Prostate gland (tissue), 2 donors: ENCODE data around the gene SMCR8. TPM values are rescaled to one million over a fixed set of nuclear protein-coding genes. Genes with fewer than 3 reads are reported as not detected.

ENCODE experiments used
- DNase-seq: peaks from one replicate; pipeline ENCODE4 v3.0.0-alpha.2; 2019; ENCODE audit warnings: low spot score
- H3K27ac ChIP-seq, 2 donors: fragments of 200-600 bp; sonication (generic); 2 replicates each; pipeline ENCODE4 v1.5.1; 2017 to 2019
- H3K27me3 ChIP-seq: fragments of 200-600 bp; sonication (generic); replicated peaks from 2 replicates; pipeline ENCODE4 v1.5.1; 2019; ENCODE audit not compliant: insufficient read depth
- H3K36me3 ChIP-seq, 2 donors: fragments of 200-600 bp; sonication (generic); 1 replicate in 1 of 2; 2 replicates in 1 of 2; pipeline versions ENCODE4 v1.5.1 to v1.8.1; 2017 to 2019
- H3K4me1 ChIP-seq: fragments of 200-600 bp; sonication (generic); replicated peaks from 2 replicates; pipeline ENCODE4 v1.5.1; 2019
- H3K4me3 ChIP-seq, 2 donors: fragments of 200-600 bp; sonication (generic); 2 replicates each; pipeline ENCODE4 v1.5.1; 2017 to 2019
- H3K9me3 ChIP-seq: fragments of 200-600 bp; sonication (generic); 2 replicates; pipeline ENCODE4 v1.5.1; 2017
- CTCF ChIP-seq, 4 experiments: fragments of 200-600 bp in 2 of 4; fragments of 450-650 bp in 2 of 4; sonication (generic) in 2 of 4; IDR thresholded peaks; 1 replicate in 3 of 4; 2 replicates in 1 of 4; pipeline ENCODE4 v1.5.1; 2016 to 2019; ENCODE audit warnings: antibody characterized with exemption in 4 of 4, mild to moderate bottlenecking in 2 of 4, moderate library complexity in 2 of 4
- POLR2A ChIP-seq: fragments of 450-650 bp; IDR thresholded peaks from one replicate; pipeline ENCODE4 v1.6.1; 2016; ENCODE audit warnings: antibody characterized with exemption, mild to moderate bottlenecking
- POLR2AphosphoS5 ChIP-seq: sonication (generic); formaldehyde crosslinking; IDR thresholded peaks from one replicate; pipeline ENCODE4 v1.6.1; 2017; ENCODE audit warnings: antibody characterized with exemption
- WGBS: methylation state at CpG from one replicate; pipeline ENCODE4 v1.1.5; 2018; 5-methylcytosine and 5-hydroxymethylcytosine counted together
- intact Hi-C: fragments of 100-400 bp; cut with DNase I; formaldehyde crosslinking; loops from one replicate; pipeline ENCODE4 v1.14.2; 2022
- total RNA-seq, 2 donors: library from RNA; depleted of rRNA; stranded (reverse); fragments of >200 nt; gene quantifications; one replicate each; pipeline ENCODE4 v1.1.0, GENCODE V29; 2016

Gene SMCR8
- total RNA-seq, 2 donors from 2014 or later = 19.0 to 25.3 TPM

- TF ChIP-seq CTCF (IDR thresholded peaks at IDR 0.05) = no peak
- no peak for TF ChIP-seq POLR2A
- TF ChIP-seq POLR2AphosphoS5 = no peak
- WGBS = 95% methylated on average over 4 of the region's 4 CpGs
- H3K27me3 ChIP-seq = no peaks in the 10 kb centered on the region
- no peak for DNase-seq
- intact Hi-C loops = no loop called here
- no peaks in the 10 kb centered on the region for H3K4me1 ChIP-seq
- H3K9me3 ChIP-seq = no peaks in the 10 kb centered on the region
- H3K4me3 ChIP-seq = no peak overlapping the region
- no peak overlapping the region for H3K27ac ChIP-seq
- peaks cover 0 to 9% of the 10 kb centered on the region in 2 donors for H3K36me3 ChIP-seq
Observed at GRCh38 chr17:18309202-18309601, 5.9 kb upstream of the SMCR8 start.

GRCh38 chr17:18314059-18314730 lies 898 bp upstream of the SMCR8 start:
- TF ChIP-seq CTCF (IDR thresholded peaks at IDR 0.05) (no peak), POLR2A (no peak), POLR2AphosphoS5 (no peak)
- intact Hi-C loops = loop anchor here (5.0 kb wide), 1 partner anchor 57 kb away; the partner anchor contains the start of gene FLII
- H3K36me3 ChIP-seq = no peaks in the 10 kb centered on the region
- H3K4me1 ChIP-seq = peaks cover 24% of the 10 kb centered on the region
- H3K4me3 ChIP-seq = peak overlapping the region; percentile 72 to 86
- no peaks in the 10 kb centered on the region for H3K9me3 ChIP-seq
- DNase-seq = peak; percentile 11
- H3K27ac ChIP-seq = peak overlapping the region; percentile 83 to 91
- no peaks in the 10 kb centered on the region for H3K27me3 ChIP-seq
- under 1% methylated on average over 39 of the region's 39 CpGs for WGBS

GRCh38 chr17:18315562-18315922 lies 449 bp downstream of the SMCR8 start:
- Histone ChIP-seq H3K36me3 (no peaks in the 10 kb centered on the region), H3K27me3 (no peaks in the 10 kb centered on the region), H3K4me1 (peaks cover 28% of the 10 kb centered on the region), H3K4me3 (peak overlapping the region; percentile 72 to 86), H3K9me3 (no peaks in the 10 kb centered on the region), H3K27ac (peak overlapping the region; percentile 83 to 91)
- intact Hi-C loops = no loop called here
- WGBS = 7% methylated on average over 18 of the region's 18 CpGs
- no peak for TF ChIP-seq POLR2A
- no peak for TF ChIP-seq CTCF (IDR thresholded peaks at IDR 0.05)
- no peak for TF ChIP-seq POLR2AphosphoS5
- DNase-seq = no peak

- intact Hi-C loops = no loop called here
- peak overlapping the region; percentile 83 to 91 for H3K27ac ChIP-seq
- peaks cover 28% of the 10 kb centered on the region for H3K4me1 ChIP-seq
- TF ChIP-seq CTCF (IDR thresholded peaks at IDR 0.05) (no peak), POLR2AphosphoS5 (no peak)
- WGBS = 61% methylated on average over 11 of the region's 11 CpGs
- H3K36me3 ChIP-seq = no peaks in the 10 kb centered on the region
- no peaks in the 10 kb centered on the region for H3K27me3 ChIP-seq
- H3K4me3 ChIP-seq = peak overlapping the region; percentile 72 to 86
- no peak for DNase-seq
- no peaks in the 10 kb centered on the region for H3K9me3 ChIP-seq
Observed at GRCh38 chr17:18315961-18316360, 868 bp downstream of the SMCR8 start.

- TF ChIP-seq POLR2AphosphoS5 (no peak), POLR2A (no peak), CTCF (IDR thresholded peaks at IDR 0.05) (no peak)
- Histone ChIP-seq H3K36me3 (peaks cover 0 to 6% of the 10 kb centered on the region in 2 donors), H3K4me3 (peak overlapping the region in 1 of 2 donors; percentile 3), H3K9me3 (no peaks in the 10 kb centered on the region), H3K4me1 (peaks cover 28% of the 10 kb centered on the region), H3K27me3 (no peaks in the 10 kb centered on the region), H3K27ac (no peak overlapping the region)
- WGBS = 84% methylated on average over 7 of the region's 7 CpGs
- no peak for DNase-seq
- intact Hi-C loops = no loop called here
Observed at GRCh38 chr17:18318117-18318516, 3.0 kb downstream of the SMCR8 start.
